HG03103 (cell line): ENCODE results near the gene DERL3.

Experiments
- ATAC-seq: cut with Tn5 transposase; IDR thresholded peaks from one replicate; pipeline ENCODE4 v1.9.1; 2021; ENCODE audit warnings: low read depth; ENCODE audit not compliant: unreplicated experiment

The DERL3 gene

DNA sequence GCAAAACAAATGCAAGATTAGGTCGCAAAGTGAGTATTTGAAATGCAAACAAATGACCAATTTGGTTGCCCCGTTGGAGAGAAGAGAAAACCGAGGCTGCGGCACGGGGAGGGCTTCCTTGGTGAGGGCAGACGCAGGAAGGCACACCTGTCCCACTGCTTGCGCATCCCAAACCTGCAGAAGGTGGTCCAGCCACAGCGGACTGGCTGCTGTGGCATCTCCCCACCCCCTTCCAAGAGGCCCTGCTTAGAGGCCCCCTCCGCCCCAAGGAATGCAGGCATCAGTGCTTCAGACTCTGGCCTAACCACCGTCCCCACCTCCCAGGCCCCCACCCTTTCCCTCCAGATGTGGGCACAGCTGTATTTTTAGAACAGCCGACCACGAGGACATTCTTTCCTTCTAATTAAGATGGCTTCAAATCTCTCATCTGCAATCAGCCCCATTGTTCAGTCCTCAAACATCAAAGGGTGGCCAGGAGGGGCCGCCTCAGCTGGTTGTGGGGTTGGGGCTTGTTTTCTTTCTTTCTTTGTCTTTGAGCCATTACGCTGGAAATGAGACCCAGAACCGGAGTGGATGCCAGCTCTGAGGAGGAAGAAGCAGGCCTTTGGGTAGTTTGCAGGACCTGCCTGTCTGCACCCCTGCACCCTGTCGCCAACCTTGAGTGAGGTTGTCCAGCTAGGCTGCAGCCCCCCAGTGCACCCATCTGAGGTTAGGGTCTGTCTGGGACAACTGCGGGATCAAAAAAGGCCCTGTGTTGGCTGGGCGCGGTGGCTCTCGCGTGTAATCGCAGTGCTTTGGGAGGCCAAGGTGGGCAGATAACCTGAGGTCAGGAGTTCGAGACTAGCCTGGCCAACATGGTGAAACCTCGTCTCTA is 9.4 kb upstream of the DERL3 start:
- no peak for ATAC-seq

DNA sequence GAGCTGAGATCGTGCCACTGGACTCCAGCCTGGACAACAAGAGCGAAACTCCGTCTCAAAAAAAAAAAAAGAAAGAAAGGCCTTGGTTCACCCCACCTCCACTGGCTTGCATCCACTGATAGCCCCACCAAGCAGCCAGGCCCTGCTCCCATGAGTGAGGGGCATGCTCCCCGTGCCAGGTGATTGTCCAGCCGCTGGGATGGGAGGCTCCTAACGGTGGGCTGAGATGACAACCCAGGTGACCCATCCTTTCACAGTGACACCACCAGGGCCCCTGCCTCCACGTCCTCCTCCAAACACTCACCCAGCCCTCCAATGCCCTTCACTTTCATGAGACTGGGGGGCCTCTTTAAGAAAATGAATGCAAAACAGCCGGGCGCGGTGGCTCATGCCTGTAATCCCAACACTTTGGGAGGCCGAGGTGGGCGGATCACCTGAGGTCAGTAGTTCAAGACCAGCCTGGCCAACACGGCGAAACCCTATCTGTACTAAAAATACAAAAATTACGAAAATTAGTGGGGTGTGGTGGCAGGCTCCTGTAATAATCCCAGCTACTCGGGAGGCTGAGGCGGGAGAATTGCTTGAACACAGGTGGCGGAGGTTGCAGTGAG is 8.6 kb upstream of the DERL3 start:
- no peak for ATAC-seq

DNA sequence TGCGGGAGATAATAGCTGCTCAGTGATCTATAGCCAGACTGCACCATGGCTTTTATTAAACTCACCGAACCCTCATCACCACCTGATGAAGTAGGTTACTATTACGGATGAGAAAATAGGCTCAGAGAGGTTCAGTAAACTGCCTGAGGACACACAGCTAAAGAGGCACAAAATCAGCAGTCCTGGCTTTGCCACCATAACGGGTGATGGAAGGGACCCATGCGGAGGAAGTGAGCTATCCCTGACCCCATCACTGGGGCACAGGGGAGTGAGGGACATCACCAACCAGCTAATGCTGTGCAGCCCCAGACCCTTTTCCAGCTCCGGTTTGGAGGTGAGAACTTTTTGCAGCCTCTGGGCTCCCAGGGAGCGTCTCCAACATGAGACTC is 7.3 kb upstream of the DERL3 start:
- no peak for ATAC-seq

DNA sequence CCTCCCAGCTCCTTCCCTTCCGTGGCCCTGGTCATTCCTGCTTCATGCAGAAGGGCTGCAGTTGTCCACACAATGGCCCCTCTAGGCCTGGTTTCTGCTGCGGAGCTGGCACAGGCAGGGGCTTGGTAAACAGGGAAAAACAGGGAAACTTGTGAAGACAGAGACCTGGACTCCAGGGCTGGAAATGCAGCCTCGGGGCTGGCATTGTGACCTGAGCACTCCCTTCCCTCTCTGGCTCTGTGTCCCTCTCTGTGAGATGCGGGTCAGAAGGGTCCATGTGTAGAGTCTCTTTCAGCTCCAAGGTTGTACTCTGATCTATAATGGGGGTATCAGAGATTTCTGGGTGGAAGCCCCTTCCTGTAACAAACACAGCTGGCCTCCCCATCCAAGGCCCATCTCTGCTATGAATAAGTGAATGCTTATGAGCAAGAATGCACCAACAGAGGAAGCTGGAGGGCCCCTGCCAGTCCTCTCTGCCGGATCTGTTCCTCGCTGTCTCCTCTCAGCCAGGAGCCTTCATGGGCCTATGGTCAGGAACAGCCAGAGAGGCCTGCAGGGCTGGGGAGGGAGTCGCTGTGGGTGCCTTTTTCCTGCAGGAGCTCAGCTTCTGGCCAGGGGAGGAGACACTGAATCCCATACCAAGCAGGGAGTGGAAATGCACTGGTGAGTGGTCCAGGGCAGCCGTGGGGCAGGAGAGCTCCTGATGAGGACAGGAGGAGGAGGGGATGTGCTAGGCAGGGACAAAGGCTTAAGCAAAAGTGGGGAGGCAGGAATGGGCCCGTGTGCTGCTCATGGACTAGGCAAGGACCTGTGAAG is 6.7 kb upstream of the DERL3 start:
- no peak for ATAC-seq

DNA sequence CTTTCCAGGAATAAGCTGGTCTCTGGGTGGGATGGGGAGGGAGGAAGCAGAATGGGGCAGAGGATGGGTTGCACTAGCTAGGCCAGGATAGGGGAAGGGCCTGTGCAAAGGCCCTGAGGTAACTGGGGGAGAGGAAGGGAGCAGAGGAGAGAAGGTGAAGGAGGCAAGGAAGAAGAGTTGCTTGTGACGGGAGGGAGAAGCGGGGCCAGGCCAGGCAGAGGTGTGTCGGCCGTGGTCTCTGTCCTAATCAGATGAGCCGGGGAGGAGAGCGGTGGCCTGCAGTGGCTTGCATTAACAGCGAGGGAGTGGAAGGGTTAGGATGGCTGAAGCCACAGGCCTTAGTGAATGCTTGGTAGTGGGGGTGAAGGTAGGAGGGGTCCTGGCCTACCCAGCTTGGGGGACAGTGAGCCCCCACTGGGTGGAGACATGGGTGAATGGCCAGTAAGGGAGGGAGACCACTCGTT is 6.0 kb upstream of the DERL3 start:
- ATAC-seq = no peak

DNA sequence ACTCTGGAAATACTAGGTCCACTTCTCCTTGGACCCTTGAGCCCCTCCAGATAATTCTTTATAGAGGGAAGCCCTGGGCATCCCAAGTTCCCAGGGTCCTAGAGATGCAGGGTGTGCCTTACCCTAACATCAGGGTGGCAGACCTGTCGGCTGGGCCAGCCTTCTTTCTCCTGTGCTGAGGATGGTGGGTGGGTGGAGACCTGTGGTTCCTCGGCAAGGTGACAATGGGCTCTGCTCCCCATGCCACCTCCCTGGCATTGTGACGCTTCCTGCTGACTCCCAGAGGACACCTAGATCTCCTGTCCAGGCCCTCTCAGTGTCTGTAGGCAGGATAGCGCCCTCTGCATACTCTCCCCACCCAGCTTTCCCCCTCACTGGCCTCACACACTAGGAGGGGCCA is 3.8 kb upstream of the DERL3 start:
- no peak for ATAC-seq

DNA sequence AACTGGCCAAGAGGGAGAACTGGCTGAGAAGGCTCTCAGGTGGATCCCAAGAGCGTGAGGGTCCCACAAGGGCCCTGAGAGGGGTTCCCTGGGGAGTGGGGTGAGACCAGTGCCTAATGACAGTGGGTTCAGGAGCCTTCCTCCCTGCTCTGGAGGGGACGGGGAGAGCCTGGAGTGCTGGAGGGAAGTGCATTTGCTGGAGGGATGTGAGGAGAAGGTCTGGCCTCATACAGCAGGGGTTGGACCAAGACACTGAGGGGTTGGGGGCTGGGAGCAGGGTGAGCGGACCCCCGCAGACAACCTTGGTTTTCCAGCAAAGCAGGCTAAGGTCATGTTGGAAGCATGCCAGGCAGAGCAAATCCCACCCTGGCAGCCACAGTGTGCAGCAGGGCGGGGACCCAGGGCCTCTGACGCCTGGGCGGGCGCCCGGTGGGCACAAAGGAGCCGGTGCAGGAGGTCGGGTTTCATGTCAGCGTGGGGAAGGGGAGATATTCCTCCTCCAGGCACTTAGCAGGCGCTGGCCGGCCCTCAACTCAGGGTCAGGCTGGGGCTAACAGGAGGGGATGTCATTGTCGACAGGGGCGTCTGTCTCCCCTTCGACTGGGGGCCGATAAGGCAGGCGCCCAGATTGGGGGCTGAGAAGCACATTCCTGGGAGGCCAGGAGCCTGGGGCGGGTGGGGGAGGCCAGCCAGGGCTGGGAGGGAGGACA is 3.1 kb upstream of the DERL3 start:
- ATAC-seq = no peak

DNA sequence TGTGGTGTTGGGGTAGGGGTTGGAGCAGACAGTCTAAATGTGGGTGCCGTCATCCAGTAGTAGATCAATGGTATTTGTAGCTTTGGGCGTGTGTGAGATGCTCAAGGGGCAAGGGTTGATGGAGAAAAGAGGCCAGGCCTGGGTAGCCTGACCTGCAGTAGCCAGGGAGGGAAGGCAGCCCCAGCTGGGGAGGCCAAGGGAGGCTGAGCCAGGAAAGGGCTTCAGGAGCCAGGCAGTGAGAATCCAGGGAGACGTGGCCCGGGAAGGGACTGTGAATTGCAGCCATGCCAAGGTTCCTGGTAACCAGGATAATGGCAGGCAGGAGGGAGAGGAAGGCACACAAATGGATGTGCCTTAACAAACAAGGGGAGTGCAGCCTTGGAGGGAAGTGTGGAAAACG is 2.5 kb upstream of the DERL3 start:
- no peak for ATAC-seq

DNA sequence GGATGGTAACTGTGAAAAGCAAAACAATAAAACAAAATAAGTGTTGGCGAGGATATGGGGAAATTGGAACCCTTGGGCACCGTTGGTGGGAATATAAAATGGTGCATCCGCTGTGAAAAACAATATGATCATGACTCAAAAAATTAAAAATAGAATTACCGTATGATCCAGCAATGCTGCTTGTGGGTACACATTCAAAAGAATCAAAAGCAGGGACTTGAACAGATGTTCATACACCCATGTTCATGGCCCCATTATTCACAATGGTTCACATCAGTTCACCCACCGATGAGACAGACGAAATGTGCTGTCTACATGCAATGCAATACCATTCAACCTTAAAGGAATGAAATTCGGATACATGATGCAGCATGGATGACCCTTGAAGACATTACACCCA is 1.2 kb upstream of the DERL3 start:
- no peak for ATAC-seq

DNA sequence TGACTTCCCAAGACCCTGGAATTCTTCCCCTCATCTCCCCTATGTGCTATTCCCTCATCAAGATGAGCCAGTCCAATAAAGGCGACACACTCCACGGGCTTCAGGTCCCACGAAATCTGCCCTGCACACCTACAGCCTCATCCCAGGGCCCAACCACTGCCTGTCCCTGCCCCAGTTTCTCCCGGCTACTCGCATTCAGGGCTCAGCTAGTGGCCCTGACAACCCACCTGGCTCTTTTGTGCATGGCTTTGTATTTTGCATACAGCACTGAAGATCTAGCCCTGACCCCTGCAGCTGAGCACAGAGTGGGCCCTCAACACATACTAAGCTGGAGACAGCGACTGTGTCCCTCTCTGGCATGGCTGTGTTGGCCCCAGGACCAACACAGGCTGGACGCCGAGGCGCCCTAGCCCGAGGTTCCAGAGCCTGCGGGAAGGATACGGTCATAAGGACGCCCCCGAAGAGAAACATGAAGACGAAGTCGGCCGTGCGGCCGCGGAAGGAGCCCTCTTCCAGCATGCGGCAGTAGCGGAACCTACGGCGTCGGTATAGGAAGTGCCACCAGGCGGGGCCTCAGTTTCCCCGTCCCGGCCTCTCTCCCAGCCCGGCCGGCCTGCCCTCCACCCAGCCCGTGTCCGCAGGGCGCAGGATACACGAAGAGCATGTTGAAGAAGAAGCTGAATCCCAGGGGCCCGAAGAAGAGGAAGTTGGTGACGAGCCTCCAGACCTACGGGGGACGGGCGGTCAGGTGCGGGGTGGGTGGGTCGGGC is 710 bp downstream of the DERL3 start:
- ATAC-seq = no peak

DNA sequence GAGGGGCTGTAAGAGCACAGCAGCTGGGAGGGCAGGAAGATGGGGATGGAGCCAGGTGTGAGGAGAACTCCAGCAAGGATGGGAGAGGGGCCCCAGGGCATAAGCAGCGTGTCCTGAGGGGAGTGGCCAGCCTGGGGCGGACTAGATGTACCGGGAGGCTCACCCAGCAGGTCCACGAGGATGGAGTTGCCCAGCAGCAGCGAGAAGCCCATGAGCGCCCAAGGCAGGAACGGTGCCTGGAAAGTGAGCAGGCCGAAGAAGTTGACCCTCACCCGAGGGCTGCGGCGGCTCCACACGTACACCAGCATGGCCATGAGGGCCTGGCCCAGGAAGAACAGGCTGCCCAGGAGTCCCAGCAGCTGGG is 1.3 kb downstream of the DERL3 start:
- no peak for ATAC-seq

DNA sequence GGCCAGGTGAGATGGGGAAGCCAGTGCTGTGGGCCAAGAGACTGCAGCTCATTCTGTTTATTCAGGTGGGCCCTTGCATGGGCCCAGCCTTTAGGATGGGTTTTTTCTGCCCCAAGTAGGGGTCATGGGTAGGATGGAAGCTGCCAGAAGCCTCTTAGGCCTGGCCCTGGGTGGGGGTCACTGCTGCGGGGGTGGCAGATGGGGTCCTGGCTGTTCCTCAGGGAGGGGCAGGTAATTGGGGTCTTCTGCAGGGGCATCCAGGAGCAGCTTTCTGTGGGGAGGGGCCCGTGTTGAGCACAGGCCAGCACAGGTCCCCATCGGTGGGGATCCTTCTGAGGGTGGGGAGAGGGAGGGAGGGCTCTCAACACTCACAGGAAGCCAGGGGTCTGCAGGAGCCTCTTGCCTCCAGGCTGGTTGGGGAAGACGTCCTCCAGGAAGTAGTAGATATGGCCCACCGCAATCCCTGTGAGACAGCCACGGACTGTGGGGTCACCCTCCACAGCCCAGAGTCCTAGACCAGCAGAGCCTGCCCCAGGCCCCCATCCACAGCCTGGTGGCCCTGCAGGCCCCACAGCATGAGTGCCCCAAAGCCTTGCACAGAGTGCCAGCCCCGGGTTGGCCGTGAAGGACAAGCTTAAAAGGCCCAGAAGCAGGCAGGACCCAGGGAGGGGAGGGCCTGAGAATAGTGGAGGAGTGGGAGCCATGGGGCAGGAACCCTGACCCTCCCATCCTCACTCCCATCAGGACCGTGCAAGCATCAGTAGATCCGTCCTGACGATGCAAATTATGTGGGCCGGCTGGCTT is 1.9 kb downstream of the DERL3 start:
- no peak for ATAC-seq

DNA sequence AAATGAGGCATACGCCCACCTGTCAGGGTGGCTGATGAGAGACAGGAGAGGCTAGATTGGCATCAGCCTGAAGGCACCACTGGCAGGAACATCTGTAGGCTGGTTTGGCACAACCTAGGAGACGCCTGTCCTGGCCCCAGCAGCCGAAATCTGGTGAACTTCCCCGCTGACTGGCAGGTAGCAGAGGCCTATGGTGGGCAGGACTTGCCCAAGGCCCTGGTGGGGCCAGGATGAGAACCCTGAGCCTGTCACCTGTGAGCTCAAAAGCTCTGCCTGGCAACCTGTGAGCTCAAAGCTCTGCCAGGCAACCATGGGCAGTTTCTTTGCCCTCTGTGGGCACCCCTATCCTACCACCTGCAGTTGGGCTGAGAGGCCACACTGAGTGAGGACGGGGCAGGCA is 2.5 kb downstream of the DERL3 start:
- no peak for ATAC-seq

DNA sequence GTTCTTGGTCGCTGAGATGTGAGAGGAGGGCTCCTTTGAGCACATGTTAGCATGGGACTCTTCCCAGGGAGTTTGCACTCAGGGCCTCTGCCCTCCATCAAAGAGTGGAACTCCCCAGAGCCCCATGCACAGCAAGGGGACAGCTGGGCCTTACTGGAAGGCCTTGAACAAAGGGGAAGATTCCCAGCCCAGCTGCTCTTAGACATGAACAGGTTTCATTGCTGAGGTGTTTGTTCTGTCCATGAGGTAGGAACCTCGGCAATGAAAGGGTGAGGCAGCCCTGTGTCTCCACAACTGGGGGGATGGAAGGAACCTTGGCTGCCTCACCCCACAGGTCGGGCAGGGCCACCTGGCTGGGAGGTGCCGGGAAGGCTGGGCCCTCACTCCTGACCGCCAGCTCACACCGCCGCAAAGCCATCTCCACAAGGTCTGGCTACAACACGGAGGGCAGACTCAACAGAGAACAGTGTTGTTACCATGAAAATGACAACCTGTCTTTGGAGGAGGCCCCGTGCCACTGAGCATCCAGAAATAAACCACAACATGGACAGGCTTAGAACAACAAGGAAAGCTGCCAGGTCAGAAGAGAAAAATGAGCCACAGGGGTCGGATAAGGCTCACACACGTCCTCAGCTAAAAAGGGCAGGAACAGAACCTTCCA is 3.2 kb downstream of the DERL3 start:
- no peak for ATAC-seq

DNA sequence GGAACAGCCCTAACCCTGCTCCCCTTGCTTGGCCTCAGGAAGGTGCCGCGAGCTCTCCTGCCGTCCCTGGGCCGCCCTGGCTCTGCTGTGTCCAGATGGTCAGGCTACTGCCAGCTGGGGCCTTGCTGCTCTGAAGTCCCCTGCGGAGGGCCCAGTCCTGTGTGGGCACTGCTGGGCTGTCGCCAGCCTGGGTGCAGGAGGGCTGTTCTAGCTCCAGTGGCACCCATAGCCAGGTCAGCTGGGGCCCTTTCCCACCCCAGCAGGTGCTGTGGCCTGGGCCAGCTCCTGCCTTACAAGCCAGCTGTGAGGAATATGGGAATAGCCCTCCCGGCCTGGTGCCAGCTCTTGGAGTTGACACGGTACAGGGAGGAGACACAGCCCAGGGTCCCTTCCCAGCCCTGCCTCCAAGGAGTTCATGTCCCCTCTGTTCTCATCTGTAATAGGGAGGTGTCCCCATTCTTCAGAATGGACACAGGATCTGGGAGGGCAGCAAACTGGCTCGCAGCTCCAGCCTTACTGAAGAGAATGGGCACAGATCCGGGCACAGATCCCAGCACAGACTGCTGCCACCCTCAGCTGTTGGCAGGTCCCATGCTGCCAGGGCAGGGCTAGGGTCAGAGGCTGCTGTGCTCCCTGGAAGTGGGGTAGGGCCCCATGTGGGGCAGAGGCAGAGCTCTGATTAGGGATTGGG is 3.9 kb downstream of the DERL3 start:
- no peak for ATAC-seq

DNA sequence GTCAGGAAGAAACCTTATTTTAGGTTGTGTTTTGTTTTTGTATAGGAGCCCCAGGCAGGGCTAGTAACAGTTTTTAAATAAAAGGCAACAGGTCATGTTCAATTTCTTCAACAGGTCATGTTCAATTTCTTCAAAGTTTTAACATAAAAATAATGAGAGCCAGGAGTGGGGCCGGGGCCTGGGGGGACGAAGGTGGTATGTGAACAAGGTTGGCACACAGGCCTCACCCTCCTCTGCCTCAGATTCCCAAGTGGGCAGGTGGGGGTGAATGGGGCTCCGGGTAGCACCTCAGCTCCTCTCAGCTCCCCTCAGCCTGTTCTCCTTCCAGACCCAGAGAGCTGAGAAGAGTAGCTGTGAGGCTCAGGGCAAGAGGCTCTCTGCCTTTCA is 4.4 kb downstream of the DERL3 start:
- no peak for ATAC-seq

DNA sequence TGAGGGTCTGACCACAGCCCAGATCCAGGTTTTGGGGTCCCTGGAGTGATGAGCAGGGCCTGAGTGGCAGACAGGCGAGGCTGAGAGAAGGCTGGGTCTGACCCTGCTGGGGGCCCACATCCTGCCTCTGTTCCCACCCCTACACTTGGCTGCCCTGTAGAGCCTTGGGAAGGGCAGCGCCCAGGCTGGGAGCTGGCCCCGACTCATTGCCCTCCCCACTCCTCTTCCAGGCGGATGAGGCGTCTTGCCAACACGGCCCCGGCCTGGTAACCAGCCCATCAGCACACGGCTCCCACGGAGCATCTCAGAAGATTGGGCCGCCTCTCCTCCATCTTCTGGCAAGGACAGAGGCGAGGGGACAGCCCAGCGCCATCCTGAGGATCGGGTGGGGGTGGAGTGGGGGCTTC is 4.9 kb downstream of the DERL3 start:
- no peak for ATAC-seq

DNA sequence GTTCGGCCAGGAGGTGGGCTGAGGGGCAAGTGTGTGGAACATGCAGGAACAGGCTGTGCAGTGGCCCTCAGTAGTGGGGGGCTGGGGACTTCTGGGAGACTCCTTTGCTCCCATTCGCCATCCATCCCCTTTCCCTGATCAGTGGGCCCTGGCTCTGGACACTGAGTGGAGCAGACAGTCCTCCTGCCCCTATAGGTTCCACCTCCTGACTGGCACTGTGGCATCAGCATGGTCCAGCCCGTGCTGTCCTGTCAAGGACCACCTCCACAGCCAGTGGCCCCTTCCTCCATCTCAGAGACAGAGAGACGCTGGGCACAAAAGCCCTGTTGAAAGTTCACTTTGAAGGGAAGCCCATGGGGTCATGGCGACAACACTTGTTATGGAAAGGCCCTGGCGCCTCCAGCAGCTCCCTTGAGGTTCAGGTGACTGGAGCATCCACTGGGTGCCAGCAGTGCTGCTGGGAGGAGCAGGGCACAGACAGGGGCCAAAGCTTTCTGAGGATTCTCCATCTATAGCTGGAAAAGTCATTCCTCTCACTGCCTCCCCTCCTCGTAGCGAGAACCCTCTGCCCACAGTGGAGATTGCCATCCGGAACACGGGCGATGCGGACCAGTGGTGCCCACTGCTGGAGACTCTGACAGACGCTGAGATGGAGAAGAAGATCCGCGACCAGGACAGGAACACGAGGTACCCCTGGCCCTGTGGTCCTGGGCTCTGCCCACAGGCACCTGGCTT is 5.6 kb downstream of the DERL3 start:
- no peak for ATAC-seq
